ENCODE results near the gene NFYA. TPM values are rescaled to one million over a fixed set of nuclear protein-coding genes. Genes with fewer than 3 reads are reported as not detected.

NFYA gene
- total and polyA plus RNA-seq, 5 donors: 6.1 to 13.8 (median 11.5) TPM

GRCh38 chr6:41122373-41122772 lies 49.6 kb downstream of the NFYA start:
- DNase-seq (no peak), ATAC-seq (no peak)
- intact Hi-C loops (cut with DNase I): no loop called here
- H3K4me1 ChIP-seq (ENCODE audit: control insufficient read depth, insufficient read depth, low read length): no peaks in the 10 kb centered on the region
- no peaks in the 10 kb centered on the region for H3K27me3 ChIP-seq (ENCODE audit: control insufficient read depth, insufficient read depth)
- H3K27ac ChIP-seq (ENCODE audit: low read length): no peak overlapping the region
- H3K9me3 ChIP-seq (ENCODE audit: control insufficient read depth, low read length): no peaks in the 10 kb centered on the region
- H3K4me3 ChIP-seq (ENCODE audit: low read length): no peak overlapping the region
- WGBS: 94% methylated on average over 1 of the region's 1 CpG

GRCh38 chr6:41122918-41123317 lies 50.1 kb downstream of the NFYA start:
- Histone ChIP-seq H3K27me3 (ENCODE audit: control insufficient read depth, insufficient read depth) (no peaks in the 10 kb centered on the region), H3K9me3 (ENCODE audit: control insufficient read depth, low read length) (no peaks in the 10 kb centered on the region), H3K4me1 (ENCODE audit: control insufficient read depth, insufficient read depth, low read length) (no peaks in the 10 kb centered on the region), H3K4me3 (ENCODE audit: low read length) (no peak overlapping the region), H3K27ac (ENCODE audit: low read length) (no peak overlapping the region)
- DNase-seq (no peak), ATAC-seq (no peak)
- WGBS: 84% methylated on average over 1 of the region's 1 CpG
- intact Hi-C loops (cut with DNase I): no loop called here

- H3K27me3 ChIP-seq (ENCODE audit: control insufficient read depth, insufficient read depth): no peaks in the 10 kb centered on the region
- H3K4me1 ChIP-seq (ENCODE audit: control insufficient read depth, insufficient read depth, low read length): no peaks in the 10 kb centered on the region
- H3K27ac ChIP-seq (ENCODE audit: low read length): no peak overlapping the region
- no peaks in the 10 kb centered on the region for H3K9me3 ChIP-seq (ENCODE audit: control insufficient read depth, low read length)
- 98% methylated on average over 3 of the region's 3 CpGs for WGBS
- H3K4me3 ChIP-seq (ENCODE audit: low read length): no peak overlapping the region
- intact Hi-C loops (cut with DNase I): no loop called here
- DNase-seq: no peak
- no peak for ATAC-seq
These were observed 52.5 kb downstream of the NFYA start for GRCh38 chr6:41125282-41125681.

- Histone ChIP-seq H3K27ac (ENCODE audit: low read length) (no peak overlapping the region), H3K9me3 (ENCODE audit: control insufficient read depth, low read length) (no peaks in the 10 kb centered on the region), H3K4me3 (ENCODE audit: low read length) (no peak overlapping the region), H3K4me1 (ENCODE audit: control insufficient read depth, insufficient read depth, low read length) (no peaks in the 10 kb centered on the region), H3K27me3 (ENCODE audit: control insufficient read depth, insufficient read depth) (no peaks in the 10 kb centered on the region)
- DNase-seq (no peak), ATAC-seq (no peak)
- intact Hi-C loops (cut with DNase I): no loop called here
- WGBS: 75% methylated on average over 2 of the region's 2 CpGs
These were observed 59.5 kb downstream of the NFYA start for GRCh38 chr6:41132254-41132653.

GRCh38 chr6:41135062-41135832 lies 62.5 kb downstream of the NFYA start:
- Histone ChIP-seq H3K9me3 (ENCODE audit: control insufficient read depth, low read length) (no peaks in the 10 kb centered on the region), H3K4me3 (ENCODE audit: low read length) (no peak overlapping the region), H3K27me3 (ENCODE audit: control insufficient read depth, insufficient read depth) (no peaks in the 10 kb centered on the region), H3K27ac (ENCODE audit: low read length) (no peak overlapping the region), H3K4me1 (ENCODE audit: control insufficient read depth, insufficient read depth, low read length) (no peaks in the 10 kb centered on the region)
- 89% methylated on average over 3 of the region's 3 CpGs for WGBS
- ATAC-seq (no peak), DNase-seq (no peak)
- intact Hi-C loops (cut with DNase I): no loop called here

- Histone ChIP-seq H3K4me3 (ENCODE audit: low read length) (no peak overlapping the region), H3K27me3 (ENCODE audit: control insufficient read depth, insufficient read depth) (no peaks in the 10 kb centered on the region), H3K4me1 (ENCODE audit: control insufficient read depth, insufficient read depth, low read length) (no peaks in the 10 kb centered on the region), H3K9me3 (ENCODE audit: control insufficient read depth, low read length) (no peaks in the 10 kb centered on the region), H3K27ac (ENCODE audit: low read length) (no peak overlapping the region)
- intact Hi-C loops (cut with DNase I): no loop called here
- DNase-seq: no peak
- ATAC-seq: no peak
These were observed 64.1 kb downstream of the NFYA start for GRCh38 chr6:41136911-41137310.

GRCh38 chr6:41147917-41148316 lies 75.1 kb downstream of the NFYA start:
- no peak for ATAC-seq
- Histone ChIP-seq H3K4me3 (ENCODE audit: low read length) (no peak overlapping the region), H3K9me3 (ENCODE audit: control insufficient read depth, low read length) (no peaks in the 10 kb centered on the region), H3K27me3 (ENCODE audit: control insufficient read depth, insufficient read depth) (no peaks in the 10 kb centered on the region), H3K27ac (ENCODE audit: low read length) (no peak overlapping the region), H3K4me1 (ENCODE audit: control insufficient read depth, insufficient read depth, low read length) (no peaks in the 10 kb centered on the region)
- intact Hi-C loops (cut with DNase I): no loop called here
- 98% methylated on average over 1 of the region's 1 CpG for WGBS
- no peak for DNase-seq

Other genes starting within 250 kb of the NFYA start
- gene UNC5CL, start 33.8 kb upstream of the NFYA start, total RNA-seq: under 1 TPM; 0.46 to 0.85 (median 0.75) TPM
- 0.68 TPM for gene UNC5CL, start 33.8 kb upstream of the NFYA start, polyA plus RNA-seq
- not detected for gene TSPO2, start 30.5 kb upstream of the NFYA start, total RNA-seq
- not detected for gene TSPO2, start 30.5 kb upstream of the NFYA start, polyA plus RNA-seq
- gene APOBEC2, start 19.8 kb upstream of the NFYA start, total RNA-seq: 100 to 1,000 TPM in 2 of 4 donors, 10 to 100 TPM in 2; 80.1 to 118 (median 91.6) TPM
- 137 TPM for gene APOBEC2, start 19.8 kb upstream of the NFYA start, polyA plus RNA-seq
- 10 to 100 TPM; 15.1 to 23.7 (median 18.6) TPM for gene OARD1, start 618 bp upstream of the NFYA start, total RNA-seq
- gene OARD1, start 618 bp upstream of the NFYA start, polyA plus RNA-seq: 27.8 TPM
- under 1 TPM in 1 of 4 donors, not detected in 3; 0.39 TPM for gene TREML1, start 81.4 kb downstream of the NFYA start, total RNA-seq
- gene TREML1, start 81.4 kb downstream of the NFYA start, polyA plus RNA-seq: 0.14 TPM
- gene TREM2, start 90.1 kb downstream of the NFYA start, total RNA-seq: 1 to 10 TPM; 2.2 to 4.1 (median 2.4) TPM
- gene TREM2, start 90.1 kb downstream of the NFYA start, polyA plus RNA-seq: 1.2 TPM
- gene TREML2, start 128.2 kb downstream of the NFYA start, total RNA-seq: under 1 TPM in 1 of 4 donors, not detected in 3; 0.15 TPM
- gene TREML2, start 128.2 kb downstream of the NFYA start, polyA plus RNA-seq: 0.02 TPM
- gene TREML4, start 155.4 kb downstream of the NFYA start, total RNA-seq: not detected
- gene TREML4, start 155.4 kb downstream of the NFYA start, polyA plus RNA-seq: not detected
- gene TREM1, start 213.7 kb downstream of the NFYA start, total RNA-seq: 1 to 10 TPM in 3 of 4 donors, under 1 TPM in 1; 0.46 to 2.3 (median 1.3) TPM
- 1.1 TPM for gene TREM1, start 213.7 kb downstream of the NFYA start, polyA plus RNA-seq

All from right cardiac atrium (tissue), 5 donors.